OCI-M1 (cell line): Measurements from ENCODE around the gene SEMA3C.

Experiments used
- DNase-seq: peaks from one replicate; lab custom pipeline; 2025; lab: John Stamatoyannopoulos, UW

Gene SEMA3C

GRCh38 chr7:80775897-80776296, 143.0 kb downstream of the SEMA3C start:
- no peak for DNase-seq

GRCh38 chr7:80775482-80775881, 143.4 kb downstream of the SEMA3C start:
- no peak for DNase-seq

- no peak for DNase-seq
Observed at GRCh38 chr7:80774843-80775242, 144.0 kb downstream of the SEMA3C start.

- no peak for DNase-seq
Observed at GRCh38 chr7:80773787-80774508, 144.9 kb downstream of the SEMA3C start.

GRCh38 chr7:80772347-80772993, 146.4 kb downstream of the SEMA3C start:
- no peak for DNase-seq

GRCh38 chr7:80771523-80771922, 147.3 kb downstream of the SEMA3C start:
- DNase-seq, result no peak

GRCh38 chr7:80770675-80771081, 148.2 kb downstream of the SEMA3C start:
- DNase-seq, result no peak

GRCh38 chr7:80770061-80770460, 148.8 kb downstream of the SEMA3C start:
- DNase-seq, result no peak

- no peak for DNase-seq
Observed at GRCh38 chr7:80768756-80769155, 150.1 kb downstream of the SEMA3C start.

GRCh38 chr7:80767654-80768053, 151.2 kb downstream of the SEMA3C start:
- no peak for DNase-seq

- no peak for DNase-seq
Observed at GRCh38 chr7:80766724-80767123, 152.1 kb downstream of the SEMA3C start.

- no peak for DNase-seq
Observed at GRCh38 chr7:80764132-80764531, 154.7 kb downstream of the SEMA3C start.

GRCh38 chr7:80763704-80764103, 155.1 kb downstream of the SEMA3C start:
- DNase-seq, result no peak

- DNase-seq, result peak; percentile 46
Observed at GRCh38 chr7:80763289-80763688, 155.6 kb downstream of the SEMA3C start.

- DNase-seq, result peak; percentile 42
Observed at GRCh38 chr7:80760292-80760691, 158.6 kb downstream of the SEMA3C start.

- no peak for DNase-seq
Observed at GRCh38 chr7:80752954-80753690, 165.7 kb downstream of the SEMA3C start.

GRCh38 chr7:80749270-80749669, 169.6 kb downstream of the SEMA3C start:
- no peak for DNase-seq

- no peak for DNase-seq
Observed at GRCh38 chr7:80748363-80749042, 170.3 kb downstream of the SEMA3C start.

GRCh38 chr7:80740778-80741545, 177.9 kb downstream of the SEMA3C start:
- DNase-seq, result no peak

GRCh38 chr7:80736371-80737125, 182.3 kb downstream of the SEMA3C start:
- peak; percentile 77 for DNase-seq

GRCh38 chr7:80735330-80735729, 183.5 kb downstream of the SEMA3C start:
- DNase-seq, result no peak
